Stimulated activated CD4-positive, alpha-beta T cell treated with anti-CD3 and anti-CD28 coated beads, TNF-alpha, amount 100 ng/mL, for 1 hour (primary cell): ENCODE data around the gene SH3RF3.

ENCODE experiments used
- DNase-seq, 3 donors: peaks; one replicate each; pipeline ENCODE4 v3.0.0-alpha.2; 2020; ENCODE audit warnings: low read depth in 3 of 3, low spot score in 1 of 3

SH3RF3 gene

GRCh38 chr2:109444916-109445315 lies 315.9 kb downstream of the SH3RF3 start:
- no peak for DNase-seq

- DNase-seq = no peak
Observed at GRCh38 chr2:109446278-109447131, 317.5 kb downstream of the SH3RF3 start.

- DNase-seq = no peak
Observed at GRCh38 chr2:109447251-109447661, 318.3 kb downstream of the SH3RF3 start.

GRCh38 chr2:109447776-109448175 lies 318.8 kb downstream of the SH3RF3 start:
- no peak for DNase-seq

GRCh38 chr2:109448207-109448606 lies 319.2 kb downstream of the SH3RF3 start:
- DNase-seq = no peak

- no peak for DNase-seq
Observed at GRCh38 chr2:109448946-109449788, 320.2 kb downstream of the SH3RF3 start.

GRCh38 chr2:109450574-109451273 lies 321.7 kb downstream of the SH3RF3 start:
- DNase-seq = no peak

- no peak for DNase-seq
Observed at GRCh38 chr2:109451671-109452070, 322.7 kb downstream of the SH3RF3 start.

GRCh38 chr2:109452318-109453305 lies 323.6 kb downstream of the SH3RF3 start:
- no peak for DNase-seq

- no peak for DNase-seq
Observed at GRCh38 chr2:109453371-109453995, 324.5 kb downstream of the SH3RF3 start.

GRCh38 chr2:109454304-109454703 lies 325.3 kb downstream of the SH3RF3 start:
- no peak for DNase-seq

GRCh38 chr2:109454765-109455394 lies 325.9 kb downstream of the SH3RF3 start:
- DNase-seq = no peak

GRCh38 chr2:109455731-109456691 lies 327.0 kb downstream of the SH3RF3 start:
- DNase-seq = no peak

- no peak for DNase-seq
Observed at GRCh38 chr2:109456776-109457175, 327.8 kb downstream of the SH3RF3 start.

- DNase-seq = no peak
Observed at GRCh38 chr2:109457366-109457765, 328.4 kb downstream of the SH3RF3 start.

- DNase-seq = no peak
Observed at GRCh38 chr2:109457794-109458193, 328.8 kb downstream of the SH3RF3 start.

- DNase-seq = no peak
Observed at GRCh38 chr2:109458512-109458911, 329.5 kb downstream of the SH3RF3 start.

- DNase-seq = no peak
Observed at GRCh38 chr2:109459485-109459884, 330.5 kb downstream of the SH3RF3 start.
